Loucy (cell line): ENCODE results near the gene VPS4B.

Experiments used
- EZH2phosphoT487 ChIP-seq: fragments of 200-600 bp; IDR thresholded peaks from 2 replicates; pipeline ENCODE4 v1.6.1; 2018; ENCODE audit warnings: antibody characterized with exemption, mild to moderate bottlenecking, moderate library complexity, borderline replicate concordance
- TF ChIP-seq, protein P1 (sequence below): fragments of 200-600 bp; sonication (generic); conservative IDR thresholded peaks from 2 replicates; pipeline ENCODE4 v1.5.1; 2014; ENCODE audit warnings: mild to moderate bottlenecking, antibody characterized with exemption, low read length

DNA sequence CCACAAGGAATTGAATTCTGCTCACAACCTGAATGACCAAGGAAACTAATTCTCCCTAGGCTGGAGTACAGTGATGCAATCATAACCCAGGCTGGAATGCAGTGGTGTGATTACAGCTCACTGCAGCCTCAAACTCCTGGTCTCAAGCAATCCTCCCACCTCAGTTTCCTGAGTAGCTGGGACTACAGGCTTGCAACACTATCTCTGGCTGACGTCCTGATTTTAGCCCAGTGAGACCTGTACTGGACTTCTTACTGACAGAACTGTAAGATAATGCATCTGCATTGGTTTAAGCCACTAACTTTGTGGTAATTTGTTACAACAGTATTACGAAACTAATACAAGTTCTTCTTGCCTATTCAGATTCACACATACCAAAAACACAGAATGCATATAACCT lies 45.7 kb downstream of the VPS4B start:
- TF ChIP-seq, protein P1, sequence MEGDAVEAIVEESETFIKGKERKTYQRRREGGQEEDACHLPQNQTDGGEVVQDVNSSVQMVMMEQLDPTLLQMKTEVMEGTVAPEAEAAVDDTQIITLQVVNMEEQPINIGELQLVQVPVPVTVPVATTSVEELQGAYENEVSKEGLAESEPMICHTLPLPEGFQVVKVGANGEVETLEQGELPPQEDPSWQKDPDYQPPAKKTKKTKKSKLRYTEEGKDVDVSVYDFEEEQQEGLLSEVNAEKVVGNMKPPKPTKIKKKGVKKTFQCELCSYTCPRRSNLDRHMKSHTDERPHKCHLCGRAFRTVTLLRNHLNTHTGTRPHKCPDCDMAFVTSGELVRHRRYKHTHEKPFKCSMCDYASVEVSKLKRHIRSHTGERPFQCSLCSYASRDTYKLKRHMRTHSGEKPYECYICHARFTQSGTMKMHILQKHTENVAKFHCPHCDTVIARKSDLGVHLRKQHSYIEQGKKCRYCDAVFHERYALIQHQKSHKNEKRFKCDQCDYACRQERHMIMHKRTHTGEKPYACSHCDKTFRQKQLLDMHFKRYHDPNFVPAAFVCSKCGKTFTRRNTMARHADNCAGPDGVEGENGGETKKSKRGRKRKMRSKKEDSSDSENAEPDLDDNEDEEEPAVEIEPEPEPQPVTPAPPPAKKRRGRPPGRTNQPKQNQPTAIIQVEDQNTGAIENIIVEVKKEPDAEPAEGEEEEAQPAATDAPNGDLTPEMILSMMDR = no peak
- TF ChIP-seq EZH2phosphoT487 = no peak
